Endodermal cell (in vitro differentiated cells): ENCODE data around the gene SCFD2. TPM values are rescaled to one million over a fixed set of nuclear protein-coding genes. Genes with fewer than 3 reads are reported as not detected.

Source experiments
- DNase-seq: peaks from one replicate; pipeline ENCODE4 v3.0.0-alpha.2; 2017
- H3K27ac ChIP-seq: 2 replicates; pipeline ENCODE4 v1.5.1; 2013; ENCODE audit warnings: mild to moderate bottlenecking, low read depth, low read length, moderate library complexity
- H3K27me3 ChIP-seq: 2 replicates; pipeline ENCODE4 v1.6.1; 2013; ENCODE audit warnings: mild to moderate bottlenecking, low read length, moderate library complexity; ENCODE audit not compliant: insufficient read depth, control insufficient read depth, poor library complexity, severe bottlenecking
- H3K36me3 ChIP-seq: 2 replicates; pipeline ENCODE4 v1.7.0; 2013; ENCODE audit warnings: mild to moderate bottlenecking, low read length, moderate library complexity; ENCODE audit not compliant: control insufficient read depth, insufficient read depth
- H3K4me1 ChIP-seq: one replicate; pipeline ENCODE4 v1.7.0; 2013; ENCODE audit warnings: low read length; ENCODE audit not compliant: control insufficient read depth, insufficient read depth
- H3K4me3 ChIP-seq: 2 replicates; pipeline ENCODE4 v1.5.1; 2013; ENCODE audit warnings: mild to moderate bottlenecking, low read length, moderate library complexity
- H3K9ac ChIP-seq: 2 replicates; pipeline ENCODE4 v1.6.1; 2013; ENCODE audit warnings: mild to moderate bottlenecking, low read length, moderate library complexity; ENCODE audit not compliant: poor library complexity, severe bottlenecking; ENCODE audit errors: extremely low read depth
- H3K9me3 ChIP-seq: 2 replicates; pipeline ENCODE4 v1.6.1; 2013; ENCODE audit warnings: mild to moderate bottlenecking, low read length, moderate library complexity; ENCODE audit not compliant: control insufficient read depth
- H3K27ac Mint-ChIP-seq: 2 replicates; pipeline ENCODE4 v1.8.0; 2020; ENCODE audit warnings: mixed read lengths
- H3K27me3 Mint-ChIP-seq: 2 replicates; pipeline ENCODE4 v1.8.0; 2021; ENCODE audit warnings: mild to moderate bottlenecking, mixed read lengths; ENCODE audit not compliant: insufficient read depth
- H3K36me3 Mint-ChIP-seq: 2 replicates; pipeline ENCODE4 v1.8.0; 2020; ENCODE audit warnings: low read depth, mixed read lengths
- H3K4me1 Mint-ChIP-seq: 2 replicates; pipeline ENCODE4 v1.8.0; 2020; ENCODE audit warnings: mixed read lengths
- H3K4me3 Mint-ChIP-seq: 2 replicates; pipeline ENCODE4 v1.8.0; 2020; ENCODE audit warnings: mild to moderate bottlenecking, moderate library complexity, mixed read lengths
- H3K9me3 Mint-ChIP-seq: 2 replicates; pipeline ENCODE4 v1.8.0; 2020; ENCODE audit warnings: mild to moderate bottlenecking, mixed read lengths
- WGBS, 2 experiments: methylation state at CpG; one replicate each; pipeline versions ENCODE4 v1.1.5 to v1.1.7; 2013; ENCODE audit warnings: missing lambda C conversion rate in 2 of 2, mixed read lengths in 1 of 2; ENCODE audit not compliant: insufficient coverage in 1 of 2, insufficient read length in 1 of 2; 5-methylcytosine and 5-hydroxymethylcytosine counted together
- total RNA-seq, 2 donors: library from RNA; stranded (reverse); fragmentation: NEBNext Ultra II Directional in 1 of 2; extraction: Animal tissue kit (Norgen Biotek cat#: 25700) in 1 of 2; gene quantifications; 2 replicates in 1 of 2; 3 replicates in 1 of 2; pipeline ENCODE4 v1.2.1, GENCODE V29; 2021
- TF ChIP-seq, protein P1 (sequence below): fragments of 200-600 bp; sonication (generic); conservative IDR thresholded peaks from 2 replicates; pipeline ENCODE4 v1.5.0; 2021; ENCODE audit warnings: antibody characterized with exemption, mild to moderate bottlenecking

Gene SCFD2
- total RNA-seq, 2 donors from 2014 or later: 5.7 to 6.5 TPM

DNA sequence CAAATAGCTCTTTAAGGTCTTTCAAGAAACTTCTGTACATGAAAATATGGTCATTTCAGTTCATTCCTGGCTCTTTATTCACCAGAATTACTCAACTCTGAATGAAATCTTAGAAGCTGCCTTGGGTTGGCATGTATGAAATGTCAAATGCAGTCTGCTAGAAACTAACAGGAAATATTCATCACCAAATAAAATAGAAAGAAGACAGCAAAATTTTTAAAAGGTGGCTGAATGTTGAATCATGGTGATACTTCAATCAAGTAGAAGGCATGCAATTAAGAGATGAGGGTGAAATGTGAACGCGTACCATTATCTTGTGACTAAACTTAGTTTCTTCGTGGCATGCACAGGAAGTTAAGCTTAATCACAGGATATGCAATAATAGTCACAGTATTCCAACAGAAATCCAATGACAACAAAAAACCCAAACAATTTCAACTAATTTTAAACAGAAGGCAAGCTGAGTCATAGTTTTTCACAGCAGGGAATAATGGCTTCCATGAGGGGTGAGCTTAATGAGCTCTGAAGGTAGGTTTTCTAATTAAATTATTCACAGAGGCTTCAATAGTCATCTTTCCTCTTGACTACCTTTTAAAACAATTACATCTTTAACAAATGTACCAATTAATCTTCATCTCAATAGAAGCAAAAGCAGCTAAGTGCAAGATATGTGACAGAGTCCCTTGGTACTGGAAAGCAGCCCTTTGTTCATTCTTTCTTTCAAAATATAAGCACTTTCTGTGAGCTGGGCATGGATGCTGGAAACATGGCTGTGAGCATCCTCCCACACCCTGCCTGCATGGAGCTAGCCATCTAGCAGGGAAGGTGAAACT, 44.5 kb downstream of the SCFD2 start:
- no peak for DNase-seq
- Mint-ChIP-seq H3K27ac (peak overlapping the region; percentile 37), H3K36me3 (no peaks in the 10 kb centered on the region), H3K4me3 (no peak overlapping the region), H3K9me3 (no peaks in the 10 kb centered on the region), H3K27me3 (no peaks in the 10 kb centered on the region), H3K4me1 (peaks cover 6% of the 10 kb centered on the region)
- Histone ChIP-seq H3K27me3 (no peaks in the 10 kb centered on the region), H3K36me3 (no peaks in the 10 kb centered on the region), H3K4me1 (no peaks in the 10 kb centered on the region), H3K27ac (no peak overlapping the region), H3K9ac (no peak overlapping the region), H3K9me3 (no peaks in the 10 kb centered on the region), H3K4me3 (no peak overlapping the region)
- TF ChIP-seq, protein P1, sequence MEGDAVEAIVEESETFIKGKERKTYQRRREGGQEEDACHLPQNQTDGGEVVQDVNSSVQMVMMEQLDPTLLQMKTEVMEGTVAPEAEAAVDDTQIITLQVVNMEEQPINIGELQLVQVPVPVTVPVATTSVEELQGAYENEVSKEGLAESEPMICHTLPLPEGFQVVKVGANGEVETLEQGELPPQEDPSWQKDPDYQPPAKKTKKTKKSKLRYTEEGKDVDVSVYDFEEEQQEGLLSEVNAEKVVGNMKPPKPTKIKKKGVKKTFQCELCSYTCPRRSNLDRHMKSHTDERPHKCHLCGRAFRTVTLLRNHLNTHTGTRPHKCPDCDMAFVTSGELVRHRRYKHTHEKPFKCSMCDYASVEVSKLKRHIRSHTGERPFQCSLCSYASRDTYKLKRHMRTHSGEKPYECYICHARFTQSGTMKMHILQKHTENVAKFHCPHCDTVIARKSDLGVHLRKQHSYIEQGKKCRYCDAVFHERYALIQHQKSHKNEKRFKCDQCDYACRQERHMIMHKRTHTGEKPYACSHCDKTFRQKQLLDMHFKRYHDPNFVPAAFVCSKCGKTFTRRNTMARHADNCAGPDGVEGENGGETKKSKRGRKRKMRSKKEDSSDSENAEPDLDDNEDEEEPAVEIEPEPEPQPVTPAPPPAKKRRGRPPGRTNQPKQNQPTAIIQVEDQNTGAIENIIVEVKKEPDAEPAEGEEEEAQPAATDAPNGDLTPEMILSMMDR: no peak
- 62 to 71% methylated on average over 3 of the region's 3 CpGs for WGBS, 2 experiments

DNA sequence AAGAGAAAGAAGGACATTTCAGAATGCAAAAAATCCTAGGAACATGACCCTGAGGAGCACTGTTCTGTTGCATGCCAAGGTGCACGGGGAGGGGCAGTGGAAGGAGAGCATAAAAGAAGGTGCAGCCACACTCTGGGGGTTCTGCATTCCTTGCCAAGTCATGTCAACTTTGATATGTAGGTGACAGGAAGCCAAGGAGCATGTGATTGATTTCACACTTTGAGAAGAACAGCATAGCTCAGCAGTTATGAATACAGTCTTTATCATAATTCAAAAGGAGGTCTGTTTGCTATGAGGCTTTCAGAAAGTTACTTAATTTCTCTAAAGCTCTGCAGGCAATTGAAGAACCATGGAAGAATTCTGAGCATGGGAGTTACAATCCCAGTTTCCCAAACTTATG, 50.6 kb downstream of the SCFD2 start:
- Histone ChIP-seq H3K9me3 (no peaks in the 10 kb centered on the region), H3K4me1 (no peaks in the 10 kb centered on the region), H3K4me3 (no peak overlapping the region), H3K27ac (no peak overlapping the region), H3K36me3 (no peaks in the 10 kb centered on the region), H3K9ac (no peak overlapping the region), H3K27me3 (no peaks in the 10 kb centered on the region)
- no peaks in the 10 kb centered on the region for H3K27me3 Mint-ChIP-seq
- H3K27ac Mint-ChIP-seq: no peak overlapping the region
- 67 to 74% methylated on average over 1 of the region's 1 CpG for WGBS, 2 experiments
- peak; percentile 44 for DNase-seq
- H3K36me3 Mint-ChIP-seq: no peaks in the 10 kb centered on the region
- H3K4me3 Mint-ChIP-seq: no peak overlapping the region
- H3K4me1 Mint-ChIP-seq: peaks cover 11% of the 10 kb centered on the region
- TF ChIP-seq, protein P1: no peak
- H3K9me3 Mint-ChIP-seq: no peaks in the 10 kb centered on the region

DNA sequence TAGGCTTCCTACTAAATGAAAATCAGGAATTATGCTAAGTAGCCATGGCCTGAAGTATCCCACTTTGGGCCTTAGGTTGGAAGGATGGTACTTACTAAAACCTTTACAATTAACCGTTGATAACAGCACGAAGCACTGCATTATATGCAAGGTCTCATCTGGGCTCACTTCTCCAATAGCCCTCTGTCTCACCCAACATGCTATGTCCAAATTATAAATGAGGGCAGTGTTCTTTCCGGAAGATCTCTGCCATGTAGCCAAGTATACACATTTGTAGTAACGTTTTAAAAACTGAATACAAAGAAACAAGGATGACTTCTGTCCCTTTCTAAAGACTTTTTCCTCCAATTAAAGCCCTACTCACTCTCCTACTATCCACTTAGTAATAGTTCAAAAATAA, 51.6 kb downstream of the SCFD2 start:
- Mint-ChIP-seq H3K27ac (no peak overlapping the region), H3K36me3 (no peaks in the 10 kb centered on the region)

More for the DNA sequence above, 51.6 kb downstream of the SCFD2 start:
- DNase-seq: no peak
- H3K27me3 ChIP-seq: no peaks in the 10 kb centered on the region
- no peaks in the 10 kb centered on the region for H3K9me3 ChIP-seq
- Mint-ChIP-seq H3K4me3 (no peak overlapping the region), H3K9me3 (no peaks in the 10 kb centered on the region), H3K27me3 (no peaks in the 10 kb centered on the region), H3K4me1 (peaks cover 11% of the 10 kb centered on the region)
- H3K4me3 ChIP-seq: no peak overlapping the region
- no peak overlapping the region for H3K27ac ChIP-seq
- H3K36me3 ChIP-seq: no peaks in the 10 kb centered on the region
- TF ChIP-seq, protein P1: no peak
- H3K4me1 ChIP-seq: no peaks in the 10 kb centered on the region
- H3K9ac ChIP-seq: no peak overlapping the region
- WGBS, 2 experiments: 94 to 95% methylated on average over 3 to 4 of the region's 4 CpGs
